GM10248 (cell line): Measurements from ENCODE around the gene PIP5K1B.

ENCODE experiments used
- CTCF ChIA-PET: fragments of 300-600 bp; sonication (Branson Sonifier 250); formaldehyde crosslinking; extraction: SDS; loops from one replicate; lab custom pipeline; 2021; ENCODE audit warnings: antibody characterized with exemption; lab: Yijun Ruan, JAX
- POLR2A ChIA-PET: fragments of 350-650 bp; sonication (Branson Sonifier 250); formaldehyde crosslinking; extraction: SDS; loops from one replicate; lab custom pipeline; 2020; ENCODE audit warnings: antibody characterized with exemption; lab: Yijun Ruan, JAX
- DNase-seq: peaks from one replicate; pipeline ENCODE4 v3.0.0; 2012; ENCODE audit errors: extremely low spot score
- CTCF ChIP-seq: IDR thresholded peaks from 2 replicates; pipeline ENCODE4 v1.5.1; 2012; ENCODE audit warnings: mild to moderate bottlenecking, low read depth; ENCODE audit errors: extremely low read depth, missing control alignments, control extremely low read depth

The PIP5K1B gene

GRCh38 chr9:69054989-69055388, 349.9 kb downstream of the PIP5K1B start:
- CTCF ChIA-PET, result interaction anchor here (0.8 to 9.6 kb wide), 14 partner anchors 8 to 147 kb away, joined by 3 to 197 read pairs (median 7); partner anchors contain the start of gene FXN
- POLR2A ChIA-PET, result interaction anchor here (0.6 kb wide), 1 partner anchor 33 kb away, joined by 7 read pairs; no protein-coding TSS in a partner anchor
- TF ChIP-seq CTCF, result no peak
- no peak for DNase-seq

DNA sequence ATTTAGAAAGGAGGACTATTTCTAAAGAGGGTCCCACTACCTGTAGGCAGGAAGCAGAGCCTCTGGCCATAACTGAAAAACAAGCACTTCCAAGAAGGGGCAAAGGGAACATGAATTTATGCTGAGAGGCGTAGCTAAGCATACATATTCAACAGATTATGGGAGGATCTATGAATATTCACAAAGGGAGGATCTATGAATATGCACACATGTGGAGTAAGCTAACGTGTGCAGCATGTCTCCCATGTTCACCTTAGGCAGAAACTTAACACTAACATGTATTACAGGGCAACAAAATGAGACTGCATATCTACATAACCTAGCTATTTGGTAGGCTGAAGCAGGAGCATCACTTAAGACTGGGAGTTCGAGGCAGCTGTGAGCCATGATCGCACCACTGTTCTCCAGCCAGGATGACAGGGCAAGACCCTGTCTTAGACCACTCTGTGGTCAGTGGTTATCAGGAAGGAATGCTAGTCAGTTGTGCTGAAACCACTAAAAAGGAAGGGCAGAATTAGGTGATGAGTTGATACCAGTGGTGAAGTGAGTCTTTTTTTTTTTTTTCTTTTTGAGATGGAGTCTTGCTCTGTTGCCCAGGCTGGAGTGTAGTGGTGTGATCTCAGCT, 351.3 kb downstream of the PIP5K1B start:
- TF ChIP-seq CTCF, result no peak
- CTCF ChIA-PET, result interaction anchor here (1.0 to 9.6 kb wide), 5 partner anchors 14 to 139 kb away, joined by 4 to 197 read pairs (median 5); partner anchors contain the start of gene FXN
- POLR2A ChIA-PET, result interaction anchor here (0.6 kb wide), 1 partner anchor 137 kb away, joined by 4 read pairs; no protein-coding TSS in a partner anchor
- no peak for DNase-seq

DNA sequence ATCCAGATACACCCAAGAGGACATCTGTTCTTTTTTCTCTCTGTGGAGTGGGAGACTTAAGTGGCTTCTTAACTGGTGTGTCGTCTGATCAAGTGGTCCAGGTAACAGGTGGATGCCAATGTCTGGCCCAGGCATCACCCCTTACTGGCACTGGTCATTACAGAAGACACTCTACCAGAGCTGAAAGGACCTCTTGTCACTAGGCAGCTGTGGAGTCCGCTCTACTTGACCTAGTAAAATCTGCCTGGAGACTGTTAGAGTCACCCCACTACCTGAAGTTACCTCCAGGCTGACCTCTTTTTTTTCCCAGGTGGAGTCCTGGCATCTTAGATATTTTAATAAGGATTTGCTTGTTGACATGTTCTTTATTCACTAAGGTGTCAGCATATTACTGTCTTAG, 353.1 kb downstream of the PIP5K1B start:
- DNase-seq, result no peak
- ChIA-PET POLR2A (no interaction called here), CTCF (interaction anchor here (1.3 to 9.6 kb wide), 4 partner anchors 23 to 137 kb away, joined by 5 to 197 read pairs (median 30); partner anchors contain the start of gene FXN)
- TF ChIP-seq CTCF, result no peak
